Measurements from ENCODE around the gene C7orf33.

DNA sequence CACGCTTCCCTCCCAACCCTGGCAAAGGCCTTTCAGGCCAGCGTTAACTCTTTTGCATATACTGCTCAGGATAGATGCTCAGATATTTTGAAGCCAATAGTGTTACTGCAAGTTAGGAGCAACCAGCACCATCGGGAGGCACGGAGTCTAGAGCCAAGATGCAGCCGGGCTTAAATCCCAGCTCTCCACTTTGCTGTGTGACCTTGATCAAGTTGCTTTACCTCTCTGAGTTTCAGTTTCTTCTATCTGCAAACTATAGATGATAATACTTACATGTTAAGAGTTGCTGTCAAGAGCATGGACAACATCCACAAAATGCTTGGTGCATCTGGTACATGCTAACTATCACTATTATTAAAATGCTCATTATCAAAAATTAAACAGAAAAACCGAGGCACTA is 45.4 kb upstream of the C7orf33 start:
- TF ChIP-seq, protein P1, sequence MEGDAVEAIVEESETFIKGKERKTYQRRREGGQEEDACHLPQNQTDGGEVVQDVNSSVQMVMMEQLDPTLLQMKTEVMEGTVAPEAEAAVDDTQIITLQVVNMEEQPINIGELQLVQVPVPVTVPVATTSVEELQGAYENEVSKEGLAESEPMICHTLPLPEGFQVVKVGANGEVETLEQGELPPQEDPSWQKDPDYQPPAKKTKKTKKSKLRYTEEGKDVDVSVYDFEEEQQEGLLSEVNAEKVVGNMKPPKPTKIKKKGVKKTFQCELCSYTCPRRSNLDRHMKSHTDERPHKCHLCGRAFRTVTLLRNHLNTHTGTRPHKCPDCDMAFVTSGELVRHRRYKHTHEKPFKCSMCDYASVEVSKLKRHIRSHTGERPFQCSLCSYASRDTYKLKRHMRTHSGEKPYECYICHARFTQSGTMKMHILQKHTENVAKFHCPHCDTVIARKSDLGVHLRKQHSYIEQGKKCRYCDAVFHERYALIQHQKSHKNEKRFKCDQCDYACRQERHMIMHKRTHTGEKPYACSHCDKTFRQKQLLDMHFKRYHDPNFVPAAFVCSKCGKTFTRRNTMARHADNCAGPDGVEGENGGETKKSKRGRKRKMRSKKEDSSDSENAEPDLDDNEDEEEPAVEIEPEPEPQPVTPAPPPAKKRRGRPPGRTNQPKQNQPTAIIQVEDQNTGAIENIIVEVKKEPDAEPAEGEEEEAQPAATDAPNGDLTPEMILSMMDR (conservative IDR thresholded peaks at IDR 0.05; ENCODE audit: low read length), result no peak
- no peak for TF ChIP-seq EZH2phosphoT487 (IDR thresholded peaks at IDR 0.05; ENCODE audit: borderline replicate concordance, low read depth, low read length)
